G401 (cell line): Measurements from ENCODE around the gene B3GNT2. TPM values are rescaled to one million over a fixed set of nuclear protein-coding genes. Genes with fewer than 3 reads are reported as not detected.

Experiments
- DNase-seq: peaks from one replicate; pipeline ENCODE4 v3.0.0-alpha.2; 2015; ENCODE audit warnings: low spot score
- in situ Hi-C: cut with HindIII; loops from 2 replicates; pipeline ENCODE4 v1.10.0; 2016; ENCODE audit warnings: low sequenced_read_pairs, mixed read lengths
- total RNA-seq: library from RNA; depleted of rRNA; stranded (reverse); fragments of >200 nt; shearing (Covaris generic); gene quantifications from 2 replicates; pipeline ENCODE4 v1.2.3, GENCODE V29; 2014

The B3GNT2 gene
- total RNA-seq, 1 experiment from 2014 or later, result 29.0 TPM

GRCh38 chr2:62202019-62202722 lies 6.3 kb downstream of the B3GNT2 start:
- no peak for DNase-seq
- in situ Hi-C loops, result no loop called here

DNA sequence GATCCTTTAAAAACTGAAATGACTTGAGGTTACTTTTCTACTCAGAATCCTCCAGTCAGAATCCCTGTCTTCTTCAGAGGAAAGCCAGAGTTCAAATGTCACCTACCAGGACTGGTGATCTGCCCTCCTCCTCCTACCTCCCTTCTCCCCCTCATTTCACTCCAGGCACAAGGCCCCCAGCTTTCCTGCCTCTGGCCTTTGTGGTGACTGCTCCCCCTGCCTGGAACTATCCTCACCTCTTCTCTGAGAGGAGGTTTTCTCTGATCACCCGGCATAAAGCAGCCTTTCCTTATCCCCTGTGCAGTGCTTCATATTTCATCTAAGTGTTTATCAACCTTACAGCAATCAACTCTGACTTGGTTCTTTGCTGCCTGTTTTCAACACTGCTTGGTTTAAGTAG lies 6.8 kb downstream of the B3GNT2 start:
- DNase-seq, result no peak
- in situ Hi-C loops, result no loop called here

GRCh38 chr2:62203459-62203858 lies 7.5 kb downstream of the B3GNT2 start:
- no peak for DNase-seq
- in situ Hi-C loops, result no loop called here

DNA sequence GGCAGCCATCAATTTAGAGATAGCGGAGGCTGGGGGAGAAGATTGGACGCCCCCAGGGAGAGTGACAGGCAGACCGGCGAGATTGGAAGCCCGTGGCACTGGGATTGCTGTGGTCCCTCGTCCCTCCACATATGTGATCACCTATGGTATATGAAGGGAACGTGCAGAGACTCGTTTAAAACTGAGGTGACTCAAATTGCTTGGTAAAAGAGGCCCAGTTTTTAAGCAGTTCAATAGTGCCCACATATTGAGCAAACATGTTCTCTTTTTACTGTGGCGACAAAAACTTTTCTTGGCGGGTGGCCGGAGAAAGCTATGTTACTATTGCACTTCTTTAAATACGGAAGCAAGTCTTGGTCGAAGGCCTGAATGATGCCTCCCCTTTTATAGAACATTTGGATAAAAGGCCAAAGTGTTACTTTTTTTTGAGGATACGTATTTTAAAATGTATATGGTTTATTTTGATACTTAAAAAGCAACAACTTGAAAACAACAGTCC lies 9.1 kb downstream of the B3GNT2 start:
- DNase-seq, result no peak
- in situ Hi-C loops, result no loop called here

GRCh38 chr2:62205554-62205953 lies 9.6 kb downstream of the B3GNT2 start:
- in situ Hi-C loops, result no loop called here
- DNase-seq, result no peak

GRCh38 chr2:62206024-62206423 lies 10.1 kb downstream of the B3GNT2 start:
- in situ Hi-C loops, result no loop called here
- no peak for DNase-seq

GRCh38 chr2:62207491-62207890 lies 11.6 kb downstream of the B3GNT2 start:
- no peak for DNase-seq
- in situ Hi-C loops, result no loop called here

DNA sequence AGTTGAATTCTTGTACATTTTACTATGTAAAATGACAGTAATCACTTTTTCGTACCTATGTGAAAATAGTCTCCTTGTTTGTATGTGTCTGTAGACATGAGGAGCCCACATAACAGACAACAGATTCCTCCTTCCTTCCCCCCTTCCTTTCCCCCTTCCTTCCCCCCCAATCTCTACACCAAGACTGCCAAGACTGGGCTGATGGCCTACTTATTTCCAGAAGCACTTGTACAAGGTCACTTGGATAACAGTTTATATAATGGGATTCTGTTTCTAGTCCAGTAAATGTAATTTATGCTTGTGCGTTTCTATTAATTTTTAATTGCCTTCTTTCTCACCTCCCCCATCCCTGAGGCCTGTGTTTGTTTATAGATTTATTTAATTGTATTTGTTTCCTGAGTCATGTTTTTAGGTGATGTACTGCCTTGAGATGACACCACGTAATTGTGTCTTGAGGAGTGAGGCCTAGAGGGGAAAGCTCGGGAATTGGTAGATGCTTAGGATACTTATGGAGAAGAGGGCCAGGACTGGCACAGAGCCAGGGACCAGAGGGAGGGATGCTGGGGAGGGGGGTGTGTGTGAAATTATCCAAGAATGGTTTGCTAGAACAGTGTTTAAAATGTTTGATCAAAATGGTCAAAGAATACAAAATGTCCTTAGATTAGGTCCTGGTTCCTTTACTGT lies 12.3 kb downstream of the B3GNT2 start:
- in situ Hi-C loops, result no loop called here
- DNase-seq, result no peak

DNA sequence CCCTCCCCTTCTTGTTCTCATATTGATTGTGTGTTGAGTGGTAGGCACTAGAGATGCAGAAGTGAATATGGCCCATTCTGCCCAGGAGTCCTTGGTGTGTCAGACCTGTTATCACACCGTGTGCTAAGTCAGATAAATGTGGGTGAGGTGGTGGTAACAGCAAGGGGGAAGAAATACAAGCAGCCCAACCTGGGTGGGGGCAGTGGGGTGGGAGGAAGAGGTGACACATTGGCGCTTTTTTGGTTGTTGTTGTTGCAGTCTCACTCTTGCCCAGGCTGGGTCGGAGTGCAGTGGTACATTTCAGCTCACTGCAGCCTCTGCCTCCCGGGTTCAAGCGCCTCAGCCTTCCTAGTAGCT lies 12.8 kb downstream of the B3GNT2 start:
- no peak for DNase-seq
- in situ Hi-C loops, result no loop called here

GRCh38 chr2:62209427-62209991 lies 13.6 kb downstream of the B3GNT2 start:
- in situ Hi-C loops, result no loop called here
- DNase-seq, result no peak

DNA sequence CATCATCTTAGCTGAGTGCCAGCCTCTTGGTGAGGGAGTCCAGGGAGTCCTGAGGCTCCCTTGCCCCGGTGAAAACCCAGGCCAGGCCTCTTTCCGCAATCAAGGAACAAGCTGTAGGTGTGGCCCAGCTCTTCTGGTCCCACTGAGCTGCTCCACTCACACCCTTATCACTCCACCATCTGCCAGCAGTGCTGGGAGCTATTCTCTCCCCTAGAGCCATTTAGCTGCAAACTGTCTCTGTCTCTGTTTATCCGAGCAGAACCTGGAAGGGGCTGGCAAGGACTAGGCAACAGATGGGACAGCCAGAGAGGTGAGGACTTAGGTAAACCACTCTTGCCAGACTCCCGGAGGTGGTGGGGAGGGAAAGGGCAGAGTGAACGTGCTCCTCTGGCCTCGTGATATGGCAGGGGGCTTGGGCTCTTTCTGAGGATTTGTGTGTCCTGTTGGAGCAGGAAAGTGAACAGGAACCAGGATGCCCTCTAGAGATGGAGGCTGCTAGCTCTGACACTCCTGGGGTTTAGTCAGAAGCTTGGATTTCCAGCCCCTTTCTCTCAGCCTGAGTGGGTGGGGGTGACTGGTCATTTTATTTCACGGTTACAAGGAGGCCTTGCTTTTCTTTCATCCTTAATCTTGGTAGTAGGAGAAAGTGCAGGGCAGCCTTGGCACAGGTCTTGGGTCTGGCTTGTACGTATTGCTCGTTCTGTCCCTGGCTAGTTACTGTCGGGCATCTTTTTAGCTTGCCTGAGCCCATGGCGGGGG lies 19.6 kb downstream of the B3GNT2 start:
- in situ Hi-C loops, result no loop called here
- peak; percentile 97 for DNase-seq

- DNase-seq, result no peak
- in situ Hi-C loops, result no loop called here
Measured at GRCh38 chr2:62216113-62216512, 20.2 kb downstream of the B3GNT2 start.

DNA sequence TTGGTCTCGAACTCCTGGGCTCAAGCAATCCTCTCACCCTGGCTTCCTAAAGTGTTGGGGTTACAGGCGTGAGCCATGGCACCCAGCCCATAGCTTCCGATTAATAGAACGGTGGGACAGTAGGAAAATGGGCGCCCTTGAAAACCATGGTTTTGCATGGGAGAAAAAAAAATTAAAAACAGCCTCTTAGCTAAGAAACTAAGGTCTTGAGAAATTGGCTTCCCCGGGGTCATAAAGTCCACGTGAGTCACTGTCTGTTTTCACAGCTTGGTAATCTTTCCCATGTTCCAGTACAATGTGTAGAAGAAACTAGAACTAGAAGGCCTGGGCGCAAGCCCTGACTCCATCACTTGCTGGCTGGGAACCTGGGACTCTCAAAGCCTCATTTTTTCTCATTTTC lies 20.7 kb downstream of the B3GNT2 start:
- no peak for DNase-seq
- in situ Hi-C loops, result no loop called here

DNA sequence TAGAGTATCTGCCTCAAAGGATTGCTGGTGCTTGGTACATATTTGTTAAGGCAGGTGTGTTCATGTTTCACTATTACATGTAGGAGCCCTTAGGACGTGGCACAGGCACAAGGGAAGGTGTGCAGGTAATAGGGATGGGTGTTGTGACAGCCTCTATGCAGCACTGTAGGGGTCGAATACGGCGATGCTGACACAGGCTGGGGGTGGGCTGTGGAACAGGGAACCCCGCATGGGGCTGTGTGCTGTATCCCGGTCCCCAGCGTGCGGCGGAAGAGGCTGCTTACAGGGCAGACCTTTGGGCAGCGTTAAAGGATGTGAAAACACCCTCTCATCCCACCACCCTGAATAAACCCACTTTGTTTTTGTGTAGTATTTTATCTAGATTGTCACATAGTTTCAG lies 21.5 kb downstream of the B3GNT2 start:
- in situ Hi-C loops, result no loop called here
- no peak for DNase-seq

DNA sequence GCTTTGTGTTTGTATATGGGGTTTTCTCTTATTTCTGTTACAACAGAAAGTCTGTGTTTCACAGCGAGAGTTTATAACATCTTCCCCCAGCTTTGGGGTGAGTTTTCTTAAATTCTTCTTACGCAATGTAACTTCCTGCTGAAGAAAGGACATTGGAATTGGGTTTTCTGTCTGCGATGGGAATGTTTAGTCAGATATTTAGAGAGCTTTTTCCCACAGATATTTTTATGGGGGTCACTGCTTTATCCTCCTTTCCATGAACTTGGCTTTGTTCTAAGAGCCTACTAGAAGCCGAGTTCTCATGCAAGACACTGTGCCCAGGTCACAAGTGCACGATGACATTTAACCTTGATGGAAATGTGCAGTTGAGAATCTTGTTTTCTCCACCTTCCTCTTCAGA lies 22.1 kb downstream of the B3GNT2 start:
- DNase-seq, result no peak
- in situ Hi-C loops, result no loop called here

DNA sequence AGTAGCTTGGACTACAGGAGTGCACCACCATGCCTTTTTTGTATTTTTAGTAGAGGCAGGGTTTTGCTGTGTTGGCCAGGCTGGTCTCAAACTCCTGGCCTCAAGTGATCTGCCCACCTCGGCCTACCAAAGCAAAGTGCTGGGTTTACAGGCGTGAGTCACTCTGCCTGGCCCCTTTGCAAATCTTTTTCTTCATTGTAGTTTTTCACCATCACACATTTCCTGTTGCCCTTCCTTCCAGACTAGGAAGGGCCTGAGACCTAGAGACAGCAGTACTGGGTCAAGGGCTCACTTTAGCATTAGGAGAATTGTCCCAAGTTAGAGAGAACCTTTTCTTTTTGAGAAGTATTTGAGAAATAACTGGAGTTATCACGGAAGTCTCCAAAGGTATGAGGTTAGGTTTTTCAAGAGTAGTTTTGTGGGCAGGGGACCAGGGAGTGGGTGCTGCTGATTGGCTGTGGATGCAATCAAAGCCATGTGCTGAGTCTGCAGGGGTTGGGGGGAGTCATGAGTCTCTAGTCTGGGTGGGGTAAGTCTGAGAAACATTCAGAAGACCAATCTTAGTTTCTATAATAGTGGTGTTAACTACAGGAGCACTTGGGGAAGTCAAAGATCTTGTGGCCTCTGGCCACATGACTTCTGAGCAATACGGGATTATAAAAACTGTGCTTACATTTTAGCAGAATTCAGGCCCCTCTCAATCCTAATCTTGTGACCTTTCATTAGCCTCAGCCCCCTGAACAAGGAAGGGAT lies 23.7 kb downstream of the B3GNT2 start:
- no peak for DNase-seq
- in situ Hi-C loops, result no loop called here

DNA sequence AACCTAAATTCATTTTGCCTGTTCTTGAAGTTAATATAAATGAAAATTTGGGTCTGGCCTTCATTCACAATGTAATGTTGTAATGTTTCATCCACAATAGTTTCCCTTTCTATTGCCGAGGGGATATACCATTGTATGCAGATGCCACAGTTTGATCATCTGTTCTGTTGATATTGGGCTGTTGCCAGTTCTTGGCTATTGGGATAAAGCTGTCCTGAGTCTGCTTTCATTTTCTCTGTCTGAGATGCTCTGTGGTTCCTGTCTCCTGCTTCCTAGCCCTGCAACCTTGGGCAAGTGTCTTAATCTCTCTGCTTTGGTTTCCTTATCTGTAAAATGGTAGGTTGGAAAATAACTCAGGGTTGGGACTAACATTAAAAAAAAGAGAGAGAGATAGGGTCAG lies 25.2 kb downstream of the B3GNT2 start:
- in situ Hi-C loops, result no loop called here
- DNase-seq, result no peak

GRCh38 chr2:62222171-62222570 lies 26.3 kb downstream of the B3GNT2 start:
- no peak for DNase-seq
- in situ Hi-C loops, result no loop called here

- no peak for DNase-seq
- in situ Hi-C loops, result no loop called here
Measured at GRCh38 chr2:62222674-62223073, 26.8 kb downstream of the B3GNT2 start.
